HG02943 (cell line): ENCODE data around the gene GALNTL6.

Source experiments
- ATAC-seq: cut with Tn5 transposase; IDR thresholded peaks from one replicate; pipeline ENCODE4 v1.9.1; 2021; ENCODE audit warnings: mild to moderate bottlenecking, low read depth, moderate library complexity; ENCODE audit not compliant: unreplicated experiment

The GALNTL6 gene

DNA sequence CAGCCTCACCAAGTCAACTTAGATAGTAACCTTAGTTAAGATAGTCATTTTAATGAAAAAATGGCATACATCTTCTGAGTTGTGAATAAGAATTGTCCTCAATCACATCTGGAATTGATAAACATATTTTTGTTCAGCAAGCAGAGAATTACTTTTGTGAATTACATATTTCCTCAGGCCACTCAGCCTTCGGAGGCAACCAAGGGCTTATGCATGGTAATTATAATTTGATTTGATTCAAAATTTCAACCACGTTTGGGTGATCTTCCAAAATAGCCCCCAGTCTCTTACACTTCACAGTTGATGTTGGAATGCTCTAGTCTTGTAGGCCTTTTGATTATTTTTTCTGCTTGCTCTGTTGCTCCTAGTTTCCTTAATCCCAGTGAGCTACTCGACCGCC, 63.4 kb downstream of the GALNTL6 start:
- no peak for ATAC-seq

DNA sequence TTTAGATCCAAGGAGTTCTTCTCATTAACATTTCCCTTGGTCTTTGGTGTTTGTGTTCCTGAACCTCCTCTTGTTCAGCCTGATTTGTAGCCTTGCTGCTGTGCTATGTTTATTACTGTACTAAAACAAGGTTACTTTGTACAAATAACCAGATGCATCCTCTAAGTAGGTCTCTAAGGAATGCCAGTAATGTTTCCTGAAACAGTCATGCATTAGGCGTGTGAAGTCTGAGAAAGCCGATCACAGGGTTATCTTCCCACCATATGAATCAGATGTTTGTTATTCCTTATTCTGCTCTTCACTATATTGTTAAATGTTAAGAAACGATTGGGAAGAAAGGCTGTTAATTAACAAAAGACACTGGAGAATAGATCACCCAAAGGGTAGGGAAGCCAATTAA, 66.9 kb downstream of the GALNTL6 start:
- ATAC-seq = no peak

DNA sequence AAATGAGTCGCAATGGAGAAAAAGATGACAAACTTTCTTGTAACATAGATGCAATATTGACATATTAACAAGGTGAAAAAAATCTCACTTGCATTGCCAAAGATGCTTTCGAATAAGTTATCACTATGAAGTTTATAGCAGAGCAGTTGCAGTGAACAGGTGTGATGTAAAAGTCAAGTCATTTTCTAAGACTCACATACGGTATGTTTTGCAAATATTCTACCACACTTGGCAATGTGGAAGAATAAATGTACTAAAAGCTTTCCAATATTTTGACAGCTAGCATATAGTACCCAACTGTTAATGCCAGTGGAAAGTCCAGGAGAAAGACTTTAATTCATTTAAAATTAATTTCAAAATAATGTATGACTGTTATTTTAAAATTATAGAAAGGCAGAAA, 76.5 kb downstream of the GALNTL6 start:
- no peak for ATAC-seq

DNA sequence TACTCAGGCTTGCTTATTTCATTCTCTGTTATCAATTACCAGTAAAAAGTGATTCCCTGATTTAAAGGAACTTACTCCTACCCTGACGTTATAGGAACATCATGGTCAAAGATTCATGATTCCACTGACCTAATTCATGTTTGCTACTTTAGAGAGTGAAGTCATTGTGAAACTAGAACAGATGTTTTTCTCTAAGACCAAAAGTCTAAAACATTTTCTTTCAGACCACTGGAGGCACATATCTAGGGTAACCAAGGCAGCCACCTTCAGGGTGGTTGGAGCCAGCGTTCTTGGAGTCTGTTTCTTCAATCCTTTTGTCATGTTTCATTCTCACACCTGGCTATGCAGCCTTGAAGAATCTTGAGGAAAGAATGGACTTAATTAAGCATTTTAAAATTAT, 77.8 kb downstream of the GALNTL6 start:
- ATAC-seq = peak; percentile 88

DNA sequence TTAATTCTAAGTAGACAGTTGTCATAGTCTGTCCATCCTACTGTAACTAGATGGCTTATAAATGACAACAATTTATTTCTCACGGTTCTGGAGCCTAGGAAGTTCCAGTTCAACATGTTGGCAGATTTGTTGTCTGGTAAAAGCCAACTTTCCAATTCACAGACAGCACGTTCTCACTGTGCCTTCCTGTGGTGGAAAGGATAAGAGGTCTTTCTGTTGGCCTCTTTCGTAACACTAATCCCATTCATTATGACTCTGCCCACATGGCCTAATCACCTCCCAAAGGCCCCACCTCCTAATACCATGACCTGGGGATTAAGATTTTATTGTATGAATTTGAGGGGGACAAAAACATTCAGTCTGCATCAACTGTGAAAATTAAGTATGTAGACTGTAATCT, 83.2 kb downstream of the GALNTL6 start:
- ATAC-seq = no peak

DNA sequence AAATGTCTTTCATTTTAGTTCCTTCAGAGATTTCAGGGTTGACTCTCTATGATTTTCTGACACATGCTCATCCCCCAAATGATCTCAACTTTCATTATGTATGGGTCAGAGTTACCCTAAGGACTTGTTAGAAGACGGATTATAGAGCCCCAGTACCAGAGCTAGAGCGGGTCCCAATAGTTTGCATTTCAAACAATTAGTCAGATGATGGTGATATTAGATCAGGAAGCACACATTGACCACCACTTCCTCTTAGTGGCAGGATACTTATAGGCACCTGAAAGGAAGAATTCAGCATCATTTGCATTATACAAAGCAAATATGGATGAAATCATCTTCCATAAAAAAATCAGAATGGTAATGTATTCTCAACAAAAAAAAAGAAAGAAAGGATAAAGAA, 106.1 kb downstream of the GALNTL6 start:
- ATAC-seq = no peak

DNA sequence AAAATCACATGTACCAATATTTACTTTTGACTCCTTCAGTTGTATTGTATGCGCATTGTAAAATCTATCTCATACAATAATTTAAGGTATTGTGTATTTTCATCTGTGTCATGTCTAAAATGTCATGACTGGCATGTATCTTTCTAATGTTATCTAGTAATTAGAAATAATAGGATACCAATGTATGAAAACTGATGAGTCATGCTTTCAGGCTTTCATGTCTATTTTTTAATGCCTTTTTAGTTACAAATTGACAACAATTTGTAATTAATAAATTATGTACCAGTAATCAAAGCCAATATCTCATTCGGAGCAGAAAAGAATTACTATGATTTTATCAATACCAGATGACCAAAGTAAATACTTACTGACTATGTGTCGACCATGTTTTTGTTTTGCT, 107.7 kb downstream of the GALNTL6 start:
- ATAC-seq = no peak

DNA sequence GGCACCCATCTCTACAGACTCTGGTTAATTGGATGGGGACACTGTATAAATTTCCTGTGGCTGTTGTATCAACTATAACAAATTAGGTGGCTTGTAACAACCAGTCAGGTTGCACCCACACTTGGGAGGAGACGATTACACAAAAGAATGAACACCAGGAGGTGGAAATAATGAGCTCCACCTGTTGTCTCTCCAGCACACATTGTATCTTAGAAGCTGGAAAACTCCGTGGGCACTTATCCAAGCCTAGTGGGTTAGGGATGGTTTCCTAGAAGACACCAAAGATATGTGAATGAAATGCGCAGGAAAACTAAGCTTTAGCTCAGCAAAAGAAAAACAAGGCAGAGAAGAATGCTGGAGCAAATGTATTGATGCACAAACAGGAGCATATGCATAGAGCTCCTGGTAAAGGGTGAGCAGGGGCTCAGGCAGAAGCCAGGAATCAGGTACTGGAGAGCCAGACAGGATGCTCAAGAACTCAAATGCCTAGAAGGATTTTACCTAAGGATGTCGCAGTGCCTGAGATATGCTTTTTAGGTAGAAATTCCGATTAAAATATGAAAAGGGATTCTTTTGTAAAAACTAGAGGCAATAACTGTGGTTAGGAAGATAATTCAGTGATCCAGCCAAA, 111.7 kb downstream of the GALNTL6 start:
- ATAC-seq = no peak

DNA sequence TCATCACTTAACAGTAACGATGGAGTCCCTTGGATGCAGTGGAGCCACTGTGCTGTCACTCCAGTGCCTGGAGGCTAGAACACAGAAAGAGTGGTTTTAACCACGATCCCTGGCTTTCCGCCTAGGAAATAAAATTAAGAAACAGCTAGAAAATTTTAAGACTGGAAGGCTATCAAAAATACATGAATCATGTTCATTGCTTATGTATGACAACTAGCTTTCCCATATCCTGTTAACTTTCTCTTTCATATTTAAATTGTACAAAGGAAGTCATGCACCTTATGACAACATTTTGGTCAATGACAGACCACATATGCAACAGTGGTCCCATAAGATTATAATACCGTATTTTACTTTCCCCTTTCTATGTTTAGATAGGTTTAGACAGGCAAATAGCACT, 115.1 kb downstream of the GALNTL6 start:
- no peak for ATAC-seq

DNA sequence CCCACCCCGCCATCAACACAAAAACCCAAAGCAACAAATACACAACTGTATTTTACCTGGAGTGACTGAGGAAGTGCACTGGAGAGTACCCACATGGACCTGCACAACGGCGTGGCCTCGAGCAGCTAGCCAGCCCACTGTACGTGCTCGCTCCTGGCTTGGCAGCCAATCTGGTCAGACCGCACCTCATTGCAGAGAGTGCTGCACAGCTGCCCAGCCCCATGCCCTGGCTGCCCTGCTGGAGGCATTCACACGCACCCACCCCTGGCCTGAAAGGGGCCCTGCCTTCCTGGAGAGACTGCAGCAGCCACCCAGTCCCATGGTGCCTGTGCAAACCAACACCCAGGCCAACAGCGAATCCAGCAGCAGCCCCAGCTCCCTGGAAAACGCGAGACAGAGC, 116.3 kb downstream of the GALNTL6 start:
- ATAC-seq = no peak

DNA sequence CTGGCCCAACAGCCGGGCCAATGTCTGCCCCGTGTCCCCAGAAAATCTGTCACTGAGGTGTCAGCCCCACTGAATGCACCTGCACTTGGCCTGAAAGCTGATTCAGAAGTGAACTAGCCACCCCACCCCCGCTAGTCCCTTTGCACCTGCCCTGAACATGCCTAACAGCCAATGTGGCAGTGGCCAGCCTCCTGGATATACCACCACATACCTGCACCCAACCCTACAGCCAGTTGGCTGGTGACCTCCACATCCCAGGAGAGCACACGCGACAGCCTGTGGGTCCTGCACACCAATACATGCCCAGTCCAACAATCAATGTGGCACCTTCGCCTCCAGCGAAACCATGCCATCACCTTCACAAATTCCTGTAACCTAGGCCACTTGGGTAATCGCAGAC, 116.7 kb downstream of the GALNTL6 start:
- ATAC-seq = no peak

DNA sequence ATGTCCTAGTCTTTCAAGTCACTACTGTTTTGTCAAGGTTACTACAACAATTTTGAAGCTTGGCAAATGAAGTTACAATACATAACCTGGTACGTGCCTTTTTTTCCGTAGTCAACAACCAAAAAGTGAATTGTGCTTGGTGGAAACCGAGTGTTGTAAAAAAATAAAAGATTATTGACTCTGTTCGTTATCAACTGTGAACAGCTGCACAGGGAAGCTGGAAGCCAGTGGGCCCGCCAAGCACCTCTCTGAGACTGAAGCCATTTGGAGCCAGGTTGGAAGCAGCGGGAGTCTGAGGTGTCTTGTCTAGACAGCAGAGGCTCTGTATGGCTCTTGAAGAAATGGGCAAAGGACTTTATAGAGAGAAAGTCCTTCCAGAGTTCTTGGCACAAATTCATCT, 119.0 kb downstream of the GALNTL6 start:
- no peak for ATAC-seq

DNA sequence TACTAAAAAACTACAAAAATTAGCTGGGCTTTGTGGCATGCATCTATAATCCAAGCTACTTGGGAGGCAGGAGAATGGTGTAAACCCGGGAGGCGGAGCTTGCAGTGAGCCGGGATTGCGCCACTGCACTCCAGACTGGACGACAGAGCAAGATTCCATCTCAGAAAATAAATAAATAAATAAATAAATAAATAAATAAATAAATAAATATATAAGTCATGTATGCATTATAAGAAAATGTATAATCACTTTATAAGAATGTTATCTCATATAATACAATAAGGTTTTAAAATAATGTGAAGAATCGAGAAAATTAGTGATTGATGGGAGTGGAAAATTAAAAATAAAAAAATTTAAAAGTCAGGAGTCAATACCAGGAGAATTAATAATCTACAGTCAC, 127.5 kb downstream of the GALNTL6 start:
- no peak for ATAC-seq

DNA sequence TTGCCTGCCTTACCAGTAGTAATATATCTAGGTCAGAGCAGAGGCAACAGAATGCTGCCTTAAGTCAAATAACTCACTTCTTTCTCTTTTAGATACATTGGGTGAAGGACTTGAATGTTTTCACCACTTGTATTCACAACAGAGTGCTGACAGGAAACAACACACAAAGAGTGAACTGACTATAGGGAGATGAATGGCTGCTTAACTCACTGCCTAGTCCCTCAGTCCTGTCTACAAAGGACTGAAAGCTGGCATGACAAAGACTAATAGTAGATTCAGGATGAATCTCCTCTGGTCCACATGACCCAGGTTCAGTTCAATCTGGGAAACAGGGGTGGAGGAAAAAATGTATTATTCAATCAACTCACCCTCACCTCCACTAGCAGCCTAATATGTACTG, 134.2 kb downstream of the GALNTL6 start:
- no peak for ATAC-seq

DNA sequence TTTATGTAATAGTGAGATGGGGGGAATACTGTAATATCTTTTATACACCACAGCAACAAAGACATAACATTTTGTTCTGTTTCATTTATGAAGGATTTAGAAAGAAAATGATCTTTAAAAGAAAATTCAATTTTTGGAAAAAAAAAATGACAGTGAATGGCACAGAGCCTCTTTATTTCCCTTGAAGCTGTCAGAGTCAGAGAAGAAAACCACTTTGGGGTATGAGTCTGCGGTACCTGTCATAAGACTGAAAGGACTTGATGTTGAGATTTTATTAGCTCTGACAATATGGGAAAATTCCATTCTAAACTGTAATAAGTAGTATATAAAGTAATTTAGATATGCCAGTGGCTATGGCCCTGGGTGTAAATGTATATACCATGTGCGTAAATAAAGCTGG, 134.8 kb downstream of the GALNTL6 start:
- ATAC-seq = no peak

DNA sequence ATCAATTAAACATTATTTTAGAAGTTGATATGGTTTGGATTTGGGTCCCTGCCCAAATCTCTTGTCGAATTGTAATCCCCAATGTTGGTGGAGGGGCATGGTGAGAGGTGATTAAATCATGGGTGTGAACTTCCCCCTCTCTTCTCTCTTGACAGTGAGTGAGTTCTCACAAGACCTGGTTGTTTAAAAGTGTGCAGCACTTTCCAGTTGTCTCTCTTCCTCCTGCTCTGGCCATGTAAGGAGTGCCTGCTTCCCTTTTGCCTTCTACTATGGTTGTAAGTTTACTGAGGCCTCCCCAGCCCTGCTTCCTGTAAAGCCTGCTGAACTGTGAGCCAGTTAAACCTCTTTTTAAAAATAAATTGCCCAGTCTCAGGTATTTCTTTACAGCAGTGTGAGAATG, 141.4 kb downstream of the GALNTL6 start:
- ATAC-seq = no peak

DNA sequence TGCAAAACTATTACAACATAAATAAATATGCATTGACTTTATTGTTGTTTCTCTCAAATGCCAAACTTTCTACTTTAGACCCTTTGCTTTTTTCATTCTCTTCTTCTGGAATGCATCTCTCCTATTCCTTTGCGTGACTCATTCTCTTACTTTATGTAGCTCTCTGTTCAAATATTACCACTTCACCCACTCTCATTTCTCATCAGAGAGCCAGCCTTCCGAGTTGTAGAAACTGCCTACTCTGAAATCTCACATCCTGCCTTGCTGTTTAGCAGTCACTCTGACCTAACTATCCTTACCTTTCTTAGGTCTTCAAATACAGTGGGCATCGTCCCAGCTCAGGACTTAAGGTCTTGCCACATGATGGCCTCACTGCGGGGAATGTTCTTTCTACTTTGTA, 143.5 kb downstream of the GALNTL6 start:
- ATAC-seq = no peak

DNA sequence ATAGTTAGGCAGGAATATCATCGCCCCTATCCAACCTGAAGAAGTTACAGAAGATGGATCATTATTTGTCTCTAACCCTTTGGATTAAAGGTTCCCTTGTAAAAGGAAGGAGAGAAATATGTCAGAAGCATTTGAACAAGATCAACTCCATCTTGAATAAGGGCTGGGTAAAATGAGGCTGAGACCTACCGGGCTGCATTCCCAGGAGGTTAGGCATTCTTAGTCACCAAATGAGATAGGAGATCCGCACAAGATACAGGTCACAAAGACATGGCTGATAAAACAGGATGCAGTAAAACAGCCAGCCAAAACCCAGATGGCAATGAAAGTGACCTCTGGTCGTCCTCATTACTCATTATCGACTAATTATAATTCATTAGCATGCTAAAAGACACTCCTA, 148.9 kb downstream of the GALNTL6 start:
- no peak for ATAC-seq

DNA sequence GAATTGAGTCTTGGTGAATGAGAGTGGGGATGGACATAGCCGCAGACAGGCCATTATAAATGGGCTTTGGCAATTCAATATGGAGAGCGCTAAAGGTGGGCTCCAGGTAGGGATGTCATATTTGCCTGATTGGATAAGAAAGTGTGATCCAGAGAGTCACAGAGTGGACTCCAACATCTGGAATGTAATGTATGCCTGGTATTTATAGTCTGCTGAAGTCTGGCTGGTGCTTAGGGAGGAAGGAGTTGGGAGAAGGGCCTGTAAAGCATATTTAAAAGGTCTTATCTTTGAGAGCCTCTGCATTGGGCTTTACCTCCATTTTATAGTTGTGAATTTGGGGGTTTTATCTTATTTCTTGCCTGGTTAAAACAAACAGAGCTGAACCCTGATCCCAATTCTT, 153.2 kb downstream of the GALNTL6 start:
- no peak for ATAC-seq

DNA sequence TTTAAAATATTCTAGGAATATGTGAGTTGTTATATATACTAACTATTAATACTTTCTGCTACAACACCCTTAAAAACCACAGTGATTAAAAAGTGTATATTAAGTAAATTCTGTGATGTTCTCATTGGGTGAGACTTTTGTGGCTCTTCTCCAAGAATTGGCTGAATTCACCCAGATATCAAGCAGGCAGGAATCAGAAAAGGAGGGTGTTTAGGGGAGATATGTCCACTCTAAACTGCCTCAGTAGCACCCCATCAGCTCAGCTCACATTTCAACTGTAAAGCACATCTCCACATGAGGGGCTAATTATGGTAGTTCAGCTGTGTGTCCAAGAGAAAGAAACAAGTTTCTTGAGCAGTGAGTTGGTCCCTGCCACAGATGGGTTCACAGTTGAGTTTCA, 165.0 kb downstream of the GALNTL6 start:
- no peak for ATAC-seq

DNA sequence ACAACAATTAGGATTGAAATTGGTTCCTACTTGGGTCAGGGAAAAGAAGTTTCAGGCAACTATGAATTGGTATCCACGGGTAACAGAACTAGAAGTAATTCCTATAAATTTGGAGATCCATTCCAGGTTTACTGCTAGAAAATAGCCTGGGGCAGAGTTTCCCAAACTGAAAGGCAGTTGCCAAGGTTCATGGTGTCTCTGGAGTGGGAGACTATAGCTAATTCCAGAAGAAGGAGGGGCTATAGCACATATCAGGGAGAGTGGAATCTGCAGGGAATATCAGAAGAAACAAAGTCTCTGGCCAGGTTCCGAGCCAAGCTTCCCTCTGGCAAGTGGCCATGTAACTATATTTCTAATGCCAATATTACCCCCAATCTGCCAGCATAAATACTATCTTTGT, 166.3 kb downstream of the GALNTL6 start:
- no peak for ATAC-seq

DNA sequence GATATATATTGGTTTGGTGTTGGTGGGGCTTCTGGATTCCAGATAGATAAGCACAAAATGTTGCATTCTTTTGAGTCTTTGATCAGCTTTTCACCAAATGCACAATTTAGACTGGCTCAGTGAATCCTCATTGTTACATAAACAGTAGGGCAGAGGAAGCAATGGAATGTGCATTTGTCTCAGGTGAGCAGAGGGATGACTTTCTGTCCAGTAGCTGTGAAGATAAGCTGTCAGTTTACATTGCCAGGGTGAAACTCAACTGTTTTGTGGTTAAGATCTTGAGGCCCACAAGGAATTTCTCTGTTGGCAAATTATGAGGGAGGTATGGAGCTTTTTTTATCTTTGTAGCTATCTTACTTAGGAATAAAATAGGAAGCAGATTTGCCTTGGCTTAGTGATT, 168.0 kb downstream of the GALNTL6 start:
- ATAC-seq = no peak
